OCI-LY1 (cell line): ENCODE results near the gene TLCD2.

Source experiments
- H2AFZ ChIP-seq: fragments of 200-600 bp; sonication (generic), shearing (Covaris generic); 2 replicates; pipeline ENCODE4 v1.6.0; 2014; ENCODE audit warnings: antibody characterized with exemption, mild to moderate bottlenecking, low read length
- H3F3A ChIP-seq: fragments of 200-600 bp; sonication (generic), shearing (Covaris generic); 2 replicates; pipeline ENCODE4 v1.6.0; 2014; ENCODE audit warnings: mild to moderate bottlenecking, antibody characterized with exemption, low read length, moderate library complexity; ENCODE audit not compliant: insufficient read depth
- H3K27ac ChIP-seq: fragments of 200-600 bp; sonication (generic); 2 replicates; pipeline ENCODE4 v1.5.1; 2014; ENCODE audit warnings: low read length, mixed run types, mild to moderate bottlenecking, low read depth; ENCODE audit not compliant: poor library complexity, severe bottlenecking
- H3K27me3 ChIP-seq: fragments of 200-600 bp; sonication (generic); 2 replicates; pipeline ENCODE4 v1.6.0; 2014; ENCODE audit warnings: antibody characterized with exemption, mild to moderate bottlenecking, low read length, moderate library complexity; ENCODE audit not compliant: insufficient read depth
- H3K36me3 ChIP-seq: fragments of 200-600 bp; sonication (generic); 2 replicates; pipeline ENCODE4 v1.6.1; 2014; ENCODE audit warnings: mild to moderate bottlenecking, antibody characterized with exemption, low read length, moderate library complexity, mixed read lengths; ENCODE audit not compliant: insufficient read depth
- H3K4me1 ChIP-seq: fragments of 200-600 bp; sonication (generic); 2 replicates; pipeline ENCODE4 v1.5.1; 2014; ENCODE audit warnings: mild to moderate bottlenecking, low read length, moderate library complexity; ENCODE audit not compliant: insufficient read depth, severe bottlenecking
- H3K4me2 ChIP-seq: fragments of 200-600 bp; sonication (generic), shearing (Covaris generic); 2 replicates; pipeline ENCODE4 v1.6.1; 2014; ENCODE audit warnings: low read length
- H3K4me3 ChIP-seq: fragments of 200-600 bp; sonication (generic); 2 replicates; pipeline ENCODE4 v1.5.1; 2014; ENCODE audit warnings: low read length, low read depth, mild to moderate bottlenecking, mixed read lengths; ENCODE audit not compliant: poor library complexity, severe bottlenecking
- H3K79me2 ChIP-seq: fragments of 200-600 bp; shearing (Covaris generic); 2 replicates; pipeline ENCODE4 v1.6.1; 2016; ENCODE audit warnings: mixed run types, low read length, mixed read lengths; ENCODE audit not compliant: insufficient read depth
- H3K9ac ChIP-seq: fragments of 200-600 bp; sonication (generic), shearing (Covaris generic); 2 replicates; pipeline ENCODE4 v1.6.1; 2014; ENCODE audit warnings: mild to moderate bottlenecking, low read length, mixed read lengths
- H3K9me2 ChIP-seq: fragments of 200-600 bp; sonication (generic), shearing (Covaris generic); 2 replicates; pipeline ENCODE4 v1.6.1; 2014; ENCODE audit warnings: low read depth, mild to moderate bottlenecking, low read length, mixed read lengths
- H3K9me3 ChIP-seq: fragments of 200-600 bp; shearing (Covaris generic); 2 replicates; pipeline ENCODE4 v1.6.1; 2014; ENCODE audit warnings: low read length, mixed read lengths
- H4K20me1 ChIP-seq: fragments of 200-600 bp; sonication (generic), shearing (Covaris generic); 2 replicates; pipeline ENCODE4 v1.6.0; 2016; ENCODE audit warnings: mild to moderate bottlenecking, low read length; ENCODE audit not compliant: insufficient read depth
- CTCF ChIP-seq: fragments of 200-600 bp; sonication (generic), shearing (Covaris generic); IDR thresholded peaks from 2 replicates; pipeline ENCODE4 v1.5.1; 2017; ENCODE audit warnings: mild to moderate bottlenecking, antibody characterized with exemption, low read length, moderate library complexity, mixed read lengths
- EZH2 ChIP-seq: fragments of 200-600 bp; sonication (generic), shearing (Covaris generic); IDR thresholded peaks from 2 replicates; pipeline ENCODE4 v1.8.0; 2017; ENCODE audit warnings: borderline replicate concordance, mixed run types, mild to moderate bottlenecking, antibody characterized with exemption, low read length, moderate library complexity, mixed read lengths

Gene TLCD2

DNA sequence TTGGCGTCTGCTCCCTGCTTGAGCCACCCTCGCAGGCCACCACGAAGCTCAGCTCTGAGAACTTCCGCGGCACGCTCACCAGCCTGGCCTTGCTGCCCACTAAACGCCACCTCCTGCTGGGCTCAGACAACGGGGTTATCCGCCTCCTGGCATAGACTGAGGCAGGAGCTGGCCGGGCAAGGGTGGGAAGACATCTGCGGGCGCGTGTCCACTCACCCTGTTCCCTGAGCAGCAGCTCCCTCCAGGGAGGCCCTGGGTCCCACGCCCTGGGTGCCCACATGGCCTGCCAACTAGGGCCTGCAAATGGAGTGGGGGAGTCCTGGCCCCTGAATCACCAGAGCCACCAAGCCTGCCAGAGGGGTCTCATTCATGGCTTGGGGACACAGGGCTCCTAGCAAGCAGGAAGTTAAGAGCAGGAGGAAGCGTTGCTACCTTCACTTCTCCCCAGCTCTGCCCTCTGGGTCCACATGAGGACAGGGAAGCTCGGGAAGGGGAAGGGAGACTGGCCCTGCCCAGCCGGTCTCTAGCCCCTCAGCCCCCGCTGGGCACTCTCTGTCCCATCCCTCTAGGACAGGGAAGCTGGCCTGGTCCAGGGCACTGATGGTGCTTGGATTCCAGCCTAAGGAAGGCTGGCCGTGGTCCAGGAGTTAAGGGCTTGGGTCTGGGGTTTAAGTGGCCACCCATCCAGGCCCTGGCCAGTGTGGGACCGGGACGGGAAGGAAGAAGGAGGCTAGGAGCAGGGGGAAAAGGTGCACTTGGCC, 27.5 kb upstream of the TLCD2 start:
- TF ChIP-seq EZH2 = no peak
- Histone ChIP-seq H3K27ac (no peak overlapping the region), H3K4me2 (no peak overlapping the region), H3K4me1 (peaks cover 34% of the 10 kb centered on the region), H3K4me3 (no peak overlapping the region), H3K27me3 (no peaks in the 10 kb centered on the region), H3K9me2 (no peaks in the 10 kb centered on the region), H3F3A (no peaks in the 10 kb centered on the region), H2AFZ (no peak overlapping the region), H3K9me3 (no peaks in the 10 kb centered on the region), H3K36me3 (peaks cover 11% of the 10 kb centered on the region; the same call in 1 of the 2 replicates), H3K9ac (no peak overlapping the region), H3K79me2 (no peaks in the 10 kb centered on the region), H4K20me1 (no peaks in the 10 kb centered on the region)

DNA sequence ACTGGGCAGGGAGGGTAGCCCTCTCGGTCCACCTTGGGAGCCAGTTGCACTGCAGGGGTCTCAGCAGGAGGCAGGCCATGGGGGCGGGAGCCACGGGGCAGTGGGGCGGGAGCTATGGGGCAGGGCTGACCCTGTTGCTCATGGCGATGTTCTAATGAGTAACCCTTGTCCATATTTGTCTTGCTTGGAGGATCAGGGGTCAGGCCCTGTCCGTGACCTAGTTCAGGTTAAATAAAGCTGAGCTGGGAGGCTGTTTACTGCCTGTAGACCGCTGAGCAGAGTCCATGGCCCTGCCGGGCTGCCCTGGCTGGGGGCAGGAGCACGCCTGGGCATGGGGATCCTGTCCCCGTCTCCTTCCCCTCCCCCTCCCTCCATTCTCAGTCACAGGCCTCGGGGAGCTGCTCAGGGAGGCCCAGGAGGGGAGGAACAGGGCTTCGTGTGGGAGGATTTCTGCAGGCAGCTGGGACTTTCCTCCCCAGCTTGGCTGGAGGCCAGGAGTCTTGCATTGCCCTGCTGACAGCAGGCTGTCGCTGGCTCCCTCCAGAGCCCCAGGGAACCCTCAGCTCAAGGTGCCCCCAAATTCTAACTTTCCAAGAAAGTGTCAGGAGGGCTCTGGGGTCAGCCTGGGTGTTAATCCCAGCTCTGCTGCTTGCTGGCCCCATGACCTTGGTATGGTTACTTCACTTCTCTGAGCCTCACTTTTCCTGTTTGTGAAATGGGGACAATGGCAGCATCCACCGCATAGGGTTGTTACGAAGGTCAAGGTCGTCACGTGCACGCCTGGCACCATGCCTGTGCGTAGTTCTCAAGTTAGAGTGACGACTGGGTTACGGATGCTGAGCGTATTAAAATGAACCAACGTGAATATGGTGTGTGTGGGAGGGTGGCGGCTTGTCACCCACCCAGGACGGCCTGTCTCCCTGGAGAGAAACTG, 26.4 kb upstream of the TLCD2 start:
- no peak overlapping the region for H3K4me2 ChIP-seq
- no peak overlapping the region for H3K9ac ChIP-seq

GRCh38 chr17:1735834-1736347, 25.7 kb upstream of the TLCD2 start:
- Histone ChIP-seq H3K36me3 (peaks cover 15% of the 10 kb centered on the region; the same call in 1 of the 2 replicates), H3K9ac (no peak overlapping the region), H3K4me1 (peaks cover 45% of the 10 kb centered on the region), H3K79me2 (no peaks in the 10 kb centered on the region), H3K27me3 (no peaks in the 10 kb centered on the region), H3F3A (no peaks in the 10 kb centered on the region), H3K27ac (peak overlapping the region; percentile 30), H3K9me3 (no peaks in the 10 kb centered on the region), H3K9me2 (no peaks in the 10 kb centered on the region), H4K20me1 (no peaks in the 10 kb centered on the region), H3K4me3 (no peak overlapping the region), H2AFZ (no peak overlapping the region), H3K4me2 (no peak overlapping the region)
- no peak for TF ChIP-seq CTCF
- TF ChIP-seq EZH2 = no peak

More for the DNA sequence above, 26.4 kb upstream of the TLCD2 start:
- H3F3A ChIP-seq = no peaks in the 10 kb centered on the region
- H3K4me3 ChIP-seq = no peak overlapping the region
- H2AFZ ChIP-seq = no peak overlapping the region
- H4K20me1 ChIP-seq = no peaks in the 10 kb centered on the region
- peaks cover 11% of the 10 kb centered on the region; the same call in 1 of the 2 replicates for H3K36me3 ChIP-seq
- no peaks in the 10 kb centered on the region for H3K9me2 ChIP-seq
- H3K9me3 ChIP-seq = no peaks in the 10 kb centered on the region
- no peaks in the 10 kb centered on the region for H3K79me2 ChIP-seq
- peak overlapping the region; percentile 30 for H3K27ac ChIP-seq
- peaks cover 40% of the 10 kb centered on the region for H3K4me1 ChIP-seq
- TF ChIP-seq CTCF = no peak
- no peak for TF ChIP-seq EZH2
- no peaks in the 10 kb centered on the region for H3K27me3 ChIP-seq
